ENCODE results near the gene SLC44A2. TPM values are rescaled to one million over a fixed set of nuclear protein-coding genes. Genes with fewer than 3 reads are reported as not detected.
A peak's percentile ranks its signal among the peaks of the same experiment; 100 is the strongest.

The SLC44A2 gene
- total and polyA plus RNA-seq, 2 of the 13 experiments (the other 11 are each of a cell fraction or from before 2014, with no cell fraction given): 2.4 to 5.6 TPM

GRCh38 chr19:10654610-10655456 is 29.5 kb downstream of the SLC44A2 start (continued):
- TF ChIP-seq ZNF589 (CRISPR knock-in tag; conservative IDR thresholded peaks at IDR 0.05) (no peak), ARNT (IDR thresholded peaks at IDR 0.05) (no peak), HOXD1 (CRISPR knock-in tag; IDR thresholded peaks at IDR 0.05) (no peak), SETDB1 (CRISPR knock-in tag; IDR thresholded peaks at IDR 0.05; ENCODE audit: borderline replicate concordance) (no peak), AKNA (CRISPR knock-in tag; IDR thresholded peaks at IDR 0.05; ENCODE audit: borderline replicate concordance) (no peak), ZNF766 (CRISPR knock-in tag; IDR thresholded peaks at IDR 0.05; ENCODE audit: borderline replicate concordance) (no peak), ZNF580 (CRISPR knock-in tag; IDR thresholded peaks at IDR 0.05; ENCODE audit: borderline replicate concordance, low read depth) (no peak), YEATS4 (CRISPR knock-in tag; IDR thresholded peaks at IDR 0.05; ENCODE audit: borderline replicate concordance) (peak; percentile 57; the same call in 1 of the 2 replicates), ZBTB14 (CRISPR knock-in tag; IDR thresholded peaks at IDR 0.05) (0 out of 2 replicates have a peak, but pooled peaks have one; percentile 69), ZNF20 (CRISPR knock-in tag; IDR thresholded peaks at IDR 0.05) (no peak), POGK (CRISPR knock-in tag; conservative IDR thresholded peaks at IDR 0.05) (no peak), MNT (IDR thresholded peaks at IDR 0.05) (no peak), HOXA5 (CRISPR knock-in tag; IDR thresholded peaks at IDR 0.05) (0 out of 2 replicates have a peak, but pooled peaks have one; percentile 32), ZNF749 (CRISPR knock-in tag; IDR thresholded peaks at IDR 0.05; ENCODE audit: borderline replicate concordance) (no peak), POLR2G (IDR thresholded peaks at IDR 0.05; ENCODE audit: low read depth, low read length) (no peak), FOXM1 (CRISPR knock-in tag; IDR thresholded peaks at IDR 0.05) (no peak), ZNF484 (CRISPR knock-in tag; IDR thresholded peaks at IDR 0.05; ENCODE audit: borderline replicate concordance, low read depth) (no peak), TCF12 (IDR thresholded peaks at IDR 0.05) (no peak), TCF12 (CRISPR knock-in tag; IDR thresholded peaks at IDR 0.05) (no peak), FOXK2 (IDR thresholded peaks at IDR 0.05) (no peak)

Measured in HepG2 (cell line).